OCI-LY7 (cell line): ENCODE data around the gene PLXNC1. TPM values are rescaled to one million over a fixed set of nuclear protein-coding genes. Genes with fewer than 3 reads are reported as not detected.
A peak's percentile ranks its signal among the peaks of the same experiment; 100 is the strongest.

Experiments used
- BruUV-seq: library from RNA; stranded (reverse); fragments of 400-500 nt; replicated peaks from 2 replicates; lab custom pipeline; 2021; lab: Mats Ljungman, UMichigan
- CTCF ChIA-PET: fragments of 300-600 bp; sonication (Branson Sonifier 250); formaldehyde crosslinking; loops from one replicate; lab custom pipeline; 2022; ENCODE audit warnings: antibody characterized with exemption; ENCODE audit not compliant: unreplicated experiment; lab: Charles Lee
- POLR2A ChIA-PET: fragments of 300-600 bp; sonication (Branson Sonifier 250); formaldehyde crosslinking; loops from one replicate; lab custom pipeline; 2022; ENCODE audit warnings: antibody characterized with exemption; lab: Charles Lee
- DNase-seq: peaks from one replicate; pipeline ENCODE4 v3.0.0-alpha.2; 2015; ENCODE audit warnings: low spot score
- H2AFZ ChIP-seq: fragments of 200-600 bp; sonication (generic), shearing (Covaris generic); 2 replicates; pipeline ENCODE4 v1.6.1; 2014; ENCODE audit warnings: mild to moderate bottlenecking, antibody characterized with exemption, low read length, moderate library complexity
- H3K27ac ChIP-seq: fragments of 200-600 bp; sonication (generic); 2 replicates; pipeline ENCODE4 v1.5.1; 2014; ENCODE audit warnings: mixed run types, low read depth, mild to moderate bottlenecking, moderate library complexity, low read length, inconsistent platforms; ENCODE audit not compliant: poor library complexity, severe bottlenecking
- H3K36me3 ChIP-seq: fragments of 200-600 bp; sonication (generic); 2 replicates; pipeline ENCODE4 v1.6.1; 2014; ENCODE audit warnings: mild to moderate bottlenecking, antibody characterized with exemption, low read length, moderate library complexity, mixed read lengths; ENCODE audit not compliant: insufficient read depth
- H3K4me1 ChIP-seq: fragments of 200-600 bp; sonication (generic); 2 replicates; pipeline ENCODE4 v1.5.1; 2014; ENCODE audit warnings: mild to moderate bottlenecking, low read length; ENCODE audit not compliant: insufficient read depth, poor library complexity, severe bottlenecking
- H3K4me2 ChIP-seq: fragments of 200-600 bp; sonication (generic); 2 replicates; pipeline ENCODE4 v1.6.1; 2014; ENCODE audit warnings: mild to moderate bottlenecking, low read length
- H3K4me3 ChIP-seq: fragments of 200-600 bp; sonication (generic); 2 replicates; pipeline ENCODE4 v1.5.1; 2014; ENCODE audit warnings: mild to moderate bottlenecking, low read depth, low read length; ENCODE audit not compliant: poor library complexity, severe bottlenecking
- H3K79me2 ChIP-seq: fragments of 200-600 bp; sonication (generic); 2 replicates; pipeline ENCODE4 v1.6.1; 2016; ENCODE audit warnings: low read depth, mild to moderate bottlenecking, low read length, moderate library complexity, mixed read lengths; ENCODE audit not compliant: insufficient read depth
- H3K9me2 ChIP-seq: fragments of 200-600 bp; sonication (generic); 2 replicates; pipeline ENCODE4 v1.6.1; 2016; ENCODE audit warnings: mild to moderate bottlenecking, low read length, mixed read lengths; ENCODE audit not compliant: insufficient read depth
- H3K9me3 ChIP-seq: fragments of 200-600 bp; sonication (generic); 2 replicates; pipeline ENCODE4 v1.6.1; 2014; ENCODE audit warnings: mild to moderate bottlenecking, mixed run types, low read length, mixed read lengths
- H4K20me1 ChIP-seq: fragments of 200-600 bp; sonication (generic); 2 replicates; pipeline ENCODE4 v1.6.1; 2014; ENCODE audit warnings: mild to moderate bottlenecking, antibody characterized with exemption, low read length, moderate library complexity, mixed read lengths; ENCODE audit not compliant: insufficient read depth
- EZH2phosphoT487 ChIP-seq: fragments of 200-600 bp; sonication (generic); IDR thresholded peaks from 2 replicates; pipeline ENCODE4 v1.6.1; 2018; ENCODE audit warnings: low read depth, borderline replicate concordance, mild to moderate bottlenecking, mixed run types, antibody characterized with exemption, low read length, moderate library complexity, mixed read lengths
- intact Hi-C: fragments of 100-400 bp; cut with micrococcal nuclease; formaldehyde crosslinking; loops from one replicate; pipeline ENCODE4 v1.10.0; 2022; ENCODE audit not compliant: unreplicated experiment
- total RNA-seq, 2 experiments: library from RNA; depleted of rRNA in 1 of 2; stranded (reverse); fragments of >200 nt in 1 of 2; shearing (Covaris generic) in 1 of 2; gene quantifications; 2 replicates each; pipeline ENCODE4 v1.2.3, GENCODE V29; 2014 to 2022
- TF ChIP-seq, protein P1 (sequence below): fragments of 200-600 bp; sonication (generic); conservative IDR thresholded peaks from 2 replicates; pipeline ENCODE4 v1.5.1; 2014; ENCODE audit warnings: mild to moderate bottlenecking, antibody characterized with exemption, low read length, moderate library complexity, mixed read lengths

The PLXNC1 gene
- total RNA-seq, 2 experiments from 2014 or later, result 4.5 to 8.0 TPM

DNA sequence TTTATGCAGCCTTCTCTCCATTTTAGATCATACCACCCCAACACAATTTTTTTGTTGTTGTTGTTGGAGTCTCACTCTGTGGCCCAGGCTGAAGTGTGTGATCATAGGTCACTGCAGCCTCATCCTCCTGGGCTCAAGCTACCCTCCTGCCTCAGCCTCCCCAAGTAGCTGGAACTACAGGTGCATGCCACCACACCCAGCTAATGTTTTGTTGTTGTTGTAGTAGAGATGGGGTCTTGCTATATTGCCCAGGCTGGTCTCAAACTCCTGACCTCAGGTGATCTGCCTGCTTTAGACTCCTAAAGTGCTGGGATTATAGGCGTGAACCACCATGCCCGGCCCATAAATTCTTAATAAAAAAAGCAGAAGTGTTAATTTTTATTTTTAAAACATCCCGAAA lies 111.6 kb downstream of the PLXNC1 start:
- Histone ChIP-seq H2AFZ (no peak overlapping the region), H3K4me1 (peaks cover 41% of the 10 kb centered on the region), H3K4me3 (no peak overlapping the region), H3K79me2 (no peaks in the 10 kb centered on the region), H3K9me3 (no peaks in the 10 kb centered on the region), H4K20me1 (no peaks in the 10 kb centered on the region), H3K9me2 (no peaks in the 10 kb centered on the region), H3K36me3 (no peaks in the 10 kb centered on the region), H3K27ac (no peak overlapping the region), H3K4me2 (no peak overlapping the region)
- ChIA-PET CTCF (no interaction called here), POLR2A (interaction anchor here (0.6 to 0.7 kb wide), 2 partner anchors 145 to 156 kb away, joined by 3 to 4 read pairs; no protein-coding TSS in a partner anchor)
- TF ChIP-seq EZH2phosphoT487, result no peak
- TF ChIP-seq, protein P1, sequence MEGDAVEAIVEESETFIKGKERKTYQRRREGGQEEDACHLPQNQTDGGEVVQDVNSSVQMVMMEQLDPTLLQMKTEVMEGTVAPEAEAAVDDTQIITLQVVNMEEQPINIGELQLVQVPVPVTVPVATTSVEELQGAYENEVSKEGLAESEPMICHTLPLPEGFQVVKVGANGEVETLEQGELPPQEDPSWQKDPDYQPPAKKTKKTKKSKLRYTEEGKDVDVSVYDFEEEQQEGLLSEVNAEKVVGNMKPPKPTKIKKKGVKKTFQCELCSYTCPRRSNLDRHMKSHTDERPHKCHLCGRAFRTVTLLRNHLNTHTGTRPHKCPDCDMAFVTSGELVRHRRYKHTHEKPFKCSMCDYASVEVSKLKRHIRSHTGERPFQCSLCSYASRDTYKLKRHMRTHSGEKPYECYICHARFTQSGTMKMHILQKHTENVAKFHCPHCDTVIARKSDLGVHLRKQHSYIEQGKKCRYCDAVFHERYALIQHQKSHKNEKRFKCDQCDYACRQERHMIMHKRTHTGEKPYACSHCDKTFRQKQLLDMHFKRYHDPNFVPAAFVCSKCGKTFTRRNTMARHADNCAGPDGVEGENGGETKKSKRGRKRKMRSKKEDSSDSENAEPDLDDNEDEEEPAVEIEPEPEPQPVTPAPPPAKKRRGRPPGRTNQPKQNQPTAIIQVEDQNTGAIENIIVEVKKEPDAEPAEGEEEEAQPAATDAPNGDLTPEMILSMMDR, result no peak
- DNase-seq, result no peak
- no TSS peak for BruUV-seq
- intact Hi-C loops, result loop anchor here (10.0 kb wide), 1 partner anchor 405 kb away; no protein-coding TSS in a partner anchor

DNA sequence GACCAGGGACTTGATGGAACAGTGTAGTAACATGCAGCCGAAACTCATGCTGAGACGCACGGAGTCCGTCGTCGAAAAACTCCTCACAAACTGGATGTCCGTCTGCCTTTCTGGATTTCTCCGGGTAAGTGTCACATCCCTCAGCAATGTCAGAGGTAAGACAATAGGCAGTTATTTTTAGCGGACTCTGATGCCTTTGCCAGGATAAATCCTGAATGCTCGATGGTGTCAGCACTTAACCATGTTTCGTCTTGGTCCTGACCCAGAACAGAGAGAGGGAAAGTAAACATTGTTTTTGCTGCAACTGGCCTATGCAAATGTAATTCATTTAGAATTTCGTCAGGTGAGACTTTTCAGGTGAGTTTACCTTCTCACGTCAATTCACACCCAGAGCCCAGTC lies 112.3 kb downstream of the PLXNC1 start:
- ChIA-PET CTCF (no interaction called here), POLR2A (interaction anchor here (0.6 kb wide), 3 partner anchors 20 to 156 kb away, joined by 3 to 6 read pairs (median 4); no protein-coding TSS in a partner anchor)
- Histone ChIP-seq H3K4me1 (peaks cover 41% of the 10 kb centered on the region), H3K4me2 (no peak overlapping the region), H3K27ac (no peak overlapping the region), H3K9me2 (no peaks in the 10 kb centered on the region), H3K79me2 (no peaks in the 10 kb centered on the region), H2AFZ (no peak overlapping the region), H4K20me1 (no peaks in the 10 kb centered on the region), H3K4me3 (no peak overlapping the region), H3K36me3 (no peaks in the 10 kb centered on the region), H3K9me3 (no peaks in the 10 kb centered on the region)
- intact Hi-C loops, result loop anchor here (10.0 kb wide), 1 partner anchor 406 kb away; no protein-coding TSS in a partner anchor
- TF ChIP-seq EZH2phosphoT487, result no peak
- TF ChIP-seq, protein P1, result no peak
- no TSS peak for BruUV-seq
- no peak for DNase-seq

DNA sequence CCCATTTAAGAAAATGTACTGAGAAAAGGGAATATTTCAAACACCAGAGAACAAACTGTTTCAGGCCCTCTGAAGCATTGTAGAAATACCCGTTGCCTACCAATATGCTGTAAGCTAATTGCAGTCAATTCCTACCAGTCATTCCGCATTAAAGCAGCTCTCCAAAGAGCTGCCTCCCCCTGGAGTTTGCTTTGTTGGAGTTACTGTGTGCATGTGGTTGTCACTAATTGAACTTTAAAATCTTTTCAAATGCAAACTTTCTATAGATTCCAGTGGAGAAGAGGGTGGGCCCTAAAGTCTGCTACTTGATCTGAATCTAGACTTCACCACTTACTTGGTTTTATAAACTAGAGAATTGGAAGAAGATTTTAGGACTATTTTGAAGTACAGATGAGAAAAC lies 112.7 kb downstream of the PLXNC1 start:
- Histone ChIP-seq H3K27ac (no peak overlapping the region), H3K9me3 (no peaks in the 10 kb centered on the region), H3K4me2 (peak overlapping the region; percentile 90; the same call in 1 of the 2 replicates), H3K9me2 (no peaks in the 10 kb centered on the region), H4K20me1 (no peaks in the 10 kb centered on the region), H3K79me2 (no peaks in the 10 kb centered on the region), H3K4me3 (no peak overlapping the region), H2AFZ (no peak overlapping the region), H3K36me3 (no peaks in the 10 kb centered on the region), H3K4me1 (peaks cover 41% of the 10 kb centered on the region)
- intact Hi-C loops, result loop anchor here (10.0 kb wide), 1 partner anchor 406 kb away; no protein-coding TSS in a partner anchor
- ChIA-PET CTCF (no interaction called here), POLR2A (interaction anchor here (0.7 to 1.4 kb wide), 2 partner anchors 9 to 10 kb away, joined by 4 to 6 read pairs; no protein-coding TSS in a partner anchor)
- no peak for DNase-seq
- no TSS peak for BruUV-seq
- TF ChIP-seq, protein P1, result no peak
- TF ChIP-seq EZH2phosphoT487, result no peak
